GM18951 (cell line): ENCODE measurements around the gene ITGBL1.

Experiments used
- POLR2A ChIP-seq: IDR thresholded peaks from 4 replicates; pipeline ENCODE4 v1.6.1; 2011; ENCODE audit warnings: mild to moderate bottlenecking; ENCODE audit not compliant: insufficient read length, insufficient read depth; ENCODE audit errors: extremely low read depth
- in situ Hi-C: fragments of 300-500 bp; cut with MboI; formaldehyde crosslinking; loops from one replicate; pipeline ENCODE4 v1.12.0; 2022; ENCODE audit warnings: low sequenced_read_pairs, mixed read lengths, inconsistent platforms; ENCODE audit not compliant: unreplicated experiment

ITGBL1 gene

GRCh38 chr13:101757446-101758039, 305.1 kb downstream of the ITGBL1 start:
- in situ Hi-C loops: loop anchor here (10.0 to 25.0 kb wide), 2 partner anchors 243 to 620 kb away; no protein-coding TSS in a partner anchor
- no peak for TF ChIP-seq POLR2A

GRCh38 chr13:101763191-101763590, 310.7 kb downstream of the ITGBL1 start:
- TF ChIP-seq POLR2A: no peak
- in situ Hi-C loops: loop anchor here (25.0 kb wide), 1 partner anchor 626 kb away; no protein-coding TSS in a partner anchor
